NCI-H510A treated with DMSO at 0.1 percent for 48 hours (cell line): ENCODE data around the gene MAP4K2.
"Not testable (repeated sequence)": the region's sequence is repeated elsewhere in the genome, so short reads cannot be mapped to it uniquely, and the experiment has no call there.

Source experiments
- DNase-seq: peaks from one replicate; lab custom pipeline; 2025; lab: John Stamatoyannopoulos, UW

Gene MAP4K2

GRCh38 chr11:64838600-64839334, 35.8 kb upstream of the MAP4K2 start:
- no peak for DNase-seq

- no peak for DNase-seq
These were observed 34.9 kb upstream of the MAP4K2 start for GRCh38 chr11:64837887-64838351.

- no peak for DNase-seq
These were observed 33.5 kb upstream of the MAP4K2 start for GRCh38 chr11:64836448-64837072.

GRCh38 chr11:64835616-64836447, 32.8 kb upstream of the MAP4K2 start:
- no peak for DNase-seq

DNA sequence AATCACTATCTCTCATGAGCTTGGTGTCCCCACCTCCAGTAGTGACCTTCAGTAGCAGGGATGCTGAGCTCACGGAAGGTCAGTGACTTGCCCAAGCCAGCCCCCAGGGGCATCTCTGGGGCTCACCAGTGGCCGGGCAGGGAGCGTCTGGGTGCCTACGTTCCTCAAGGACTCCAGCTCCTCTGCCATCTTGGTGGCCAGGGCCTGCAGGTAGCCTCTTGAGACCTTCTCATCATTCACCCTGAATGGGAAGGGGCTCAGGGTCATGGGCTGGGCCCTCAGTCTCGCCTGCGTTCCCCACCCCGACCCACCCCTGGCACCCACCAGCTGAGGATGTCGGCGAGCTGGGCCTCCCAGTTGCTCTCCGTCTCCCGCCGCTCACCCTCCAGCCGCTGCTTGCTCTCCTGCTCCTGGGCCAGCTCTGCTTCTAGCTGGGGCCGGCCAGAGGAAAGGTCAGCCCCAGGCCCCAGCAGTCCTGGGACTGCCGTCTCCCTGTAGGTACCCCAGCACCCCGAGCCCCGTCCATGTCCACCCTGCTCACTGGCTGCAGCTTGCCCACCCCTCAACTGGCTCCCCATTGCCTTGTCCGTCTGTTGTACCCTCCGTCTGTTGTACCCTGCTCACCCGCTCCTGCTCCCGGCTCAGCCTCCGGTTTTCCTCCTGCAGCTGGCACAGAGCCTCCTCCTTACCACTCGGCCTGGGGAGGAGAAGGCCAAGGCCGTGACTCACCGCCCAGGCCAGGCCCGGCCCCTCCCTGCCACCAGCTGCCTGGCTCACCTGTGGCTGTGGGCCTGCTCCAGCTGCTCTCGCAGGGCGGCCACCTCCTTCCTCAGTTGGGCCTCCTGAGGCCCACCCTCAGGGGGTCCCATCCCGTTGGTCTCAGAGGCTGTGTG, 32.0 kb upstream of the MAP4K2 start:
- no peak for DNase-seq

- DNase-seq: no peak
These were observed 31.2 kb upstream of the MAP4K2 start for GRCh38 chr11:64834031-64834722.

GRCh38 chr11:64833509-64833908, 30.5 kb upstream of the MAP4K2 start:
- DNase-seq: no peak

- no peak for DNase-seq
These were observed 30.1 kb upstream of the MAP4K2 start for GRCh38 chr11:64833198-64833502.

GRCh38 chr11:64832467-64833197, 29.6 kb upstream of the MAP4K2 start:
- no peak for DNase-seq

DNA sequence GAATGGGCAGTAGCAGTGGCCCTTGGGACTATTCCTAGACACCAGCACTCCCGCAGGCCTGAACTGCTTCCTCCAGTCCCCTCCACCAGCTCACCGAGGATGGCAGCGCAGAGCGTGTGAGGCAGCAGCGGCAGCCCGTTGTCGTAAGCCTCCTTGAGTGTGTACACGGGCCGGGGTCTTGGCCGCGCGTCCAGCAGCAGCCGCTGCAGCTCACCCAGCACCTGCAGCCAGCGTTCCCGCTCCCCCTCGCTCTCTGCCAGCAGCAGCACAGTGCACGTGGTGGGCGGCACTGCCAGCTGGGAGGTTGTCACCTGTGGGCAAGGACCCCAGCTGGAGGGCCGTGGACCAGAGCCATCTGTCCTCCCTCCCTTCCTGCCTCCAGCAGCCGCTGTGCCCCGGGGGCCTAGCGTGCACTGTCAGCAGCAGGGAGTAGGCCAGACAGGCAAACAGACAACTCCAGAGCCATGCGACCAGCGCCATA, 28.4 kb upstream of the MAP4K2 start:
- no peak for DNase-seq

- no peak for DNase-seq
These were observed 26.7 kb upstream of the MAP4K2 start for GRCh38 chr11:64829536-64830251.

- DNase-seq: no peak
These were observed 24.4 kb upstream of the MAP4K2 start for GRCh38 chr11:64827451-64827839.

DNA sequence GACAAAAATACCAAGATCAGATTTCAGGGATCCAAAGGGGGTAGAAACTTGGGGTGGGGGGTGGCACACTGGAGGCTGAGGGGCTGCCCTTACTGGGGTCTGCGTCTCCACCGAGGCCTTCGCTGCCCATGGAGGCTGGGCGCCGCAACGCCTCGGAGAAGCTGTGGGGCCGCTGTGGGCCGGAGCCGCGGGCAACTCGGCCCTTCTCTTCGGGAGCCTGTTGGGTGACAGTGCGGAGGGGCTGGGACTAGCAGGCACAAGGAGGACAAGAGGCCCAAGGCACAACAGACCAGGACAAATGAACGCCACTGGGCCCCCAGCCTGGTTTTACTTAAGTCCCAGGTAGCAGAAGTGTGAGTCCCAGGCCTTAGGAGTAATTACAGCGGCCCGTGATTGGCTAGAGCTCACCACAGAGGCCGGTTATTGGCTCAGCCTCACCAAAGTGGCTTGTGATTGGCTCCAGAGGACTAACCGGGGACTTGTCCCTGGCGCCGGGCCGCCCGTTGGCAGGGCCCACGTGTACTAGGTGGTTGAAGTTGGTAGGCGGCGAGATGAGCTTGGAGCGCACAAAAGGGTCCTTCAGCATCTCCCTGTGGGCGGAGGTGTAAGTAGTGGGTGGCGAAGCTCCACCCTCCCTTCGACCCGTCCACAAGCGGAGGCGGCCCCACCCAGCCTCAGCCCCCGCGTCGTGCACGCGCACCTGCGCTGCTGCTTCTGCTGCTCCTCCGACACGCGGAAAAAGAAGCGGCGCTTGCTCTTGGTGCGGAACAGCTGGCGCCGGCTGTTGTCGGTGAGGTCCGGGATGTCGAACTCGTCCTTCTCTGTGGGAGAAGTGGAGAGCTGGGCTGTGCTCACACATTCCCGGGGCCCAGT, 23.8 kb upstream of the MAP4K2 start:
- no peak for DNase-seq

- DNase-seq: no peak
These were observed 23.0 kb upstream of the MAP4K2 start for GRCh38 chr11:64826062-64826461.

GRCh38 chr11:64823568-64824119, 20.6 kb upstream of the MAP4K2 start:
- no peak for DNase-seq

- DNase-seq: no peak
These were observed 14.5 kb upstream of the MAP4K2 start for GRCh38 chr11:64817476-64817875.

DNA sequence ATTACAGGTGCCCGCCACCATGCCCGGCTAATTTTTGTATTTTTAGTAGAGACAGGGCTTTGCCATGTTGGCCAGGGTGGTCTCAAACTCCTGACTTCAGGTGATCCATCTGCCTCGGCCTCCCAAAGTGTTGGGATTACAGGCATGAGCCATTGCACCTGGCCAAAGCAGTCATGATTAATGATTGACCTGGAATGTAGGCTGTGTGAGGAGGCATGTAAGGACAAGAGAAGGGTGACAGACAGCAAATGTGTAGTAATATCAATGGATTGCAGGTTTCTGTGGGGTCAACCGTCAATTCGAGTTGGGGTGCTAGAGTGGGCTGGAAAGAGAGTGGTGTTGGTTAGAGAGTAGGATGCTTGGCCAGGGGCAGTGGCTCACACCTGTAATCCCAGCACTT, 12.4 kb upstream of the MAP4K2 start:
- not testable (repeated sequence) for DNase-seq

DNA sequence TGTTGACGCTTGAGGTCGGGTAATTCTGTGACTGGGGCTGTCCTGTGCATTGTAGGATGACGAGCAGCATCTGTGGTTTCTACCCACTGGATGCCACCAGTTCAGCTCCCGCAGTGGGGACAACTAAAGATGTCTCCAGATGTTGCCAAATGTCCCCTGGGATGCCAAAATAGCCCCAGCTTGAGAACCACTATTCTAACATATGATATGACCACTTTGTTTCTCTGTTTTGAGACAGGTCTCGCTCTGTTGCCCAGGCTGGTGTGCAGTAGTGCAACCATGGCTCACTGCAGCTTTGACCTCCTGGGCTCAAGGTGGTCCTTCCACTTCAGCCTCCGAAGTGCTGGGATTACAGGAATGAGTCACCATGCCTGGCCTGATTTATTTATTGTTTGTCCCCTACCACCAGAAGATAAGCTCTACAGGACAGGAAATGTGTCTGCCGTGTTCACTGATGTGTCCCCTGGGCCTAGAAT, 11.7 kb upstream of the MAP4K2 start:
- DNase-seq: no peak
